GM23338 (cell line): ENCODE results near the gene CACNA1D. TPM values are rescaled to one million over a fixed set of nuclear protein-coding genes. Genes with fewer than 3 reads are reported as not detected.

ENCODE experiments used
- JUNB ChIP-seq: IDR thresholded peaks from one replicate; pipeline ENCODE4 v1.6.1; 2016; ENCODE audit warnings: antibody characterized with exemption; ENCODE audit not compliant: unreplicated experiment
- ZNF462 ChIP-seq: fragments of 250-450 bp; sonication (Bioruptor Pico); IDR thresholded peaks from 2 replicates; pipeline ENCODE4 v1.5.0; 2020; ENCODE audit warnings: mild to moderate bottlenecking, moderate library complexity
- polyA plus RNA-seq: library from polyadenylated mRNA; unstranded; fragments of >200 nt; fragmentation: Nextera tagmentation; extraction: Ambion mirVana; gene quantifications from 2 replicates; pipeline ENCODE4 v1.2.1, GENCODE V29; 2016
- small RNA-seq: library from RNA; depleted of rRNA; stranded (forward); fragments of <200 nt; gene quantifications from one replicate; pipeline ENCODE3, GENCODE V24; 2014; ENCODE audit warnings: low replicate concordance
- total RNA-seq: library from RNA; depleted of rRNA; stranded (reverse); fragments of >200 nt; shearing (Covaris generic); gene quantifications from 2 replicates; pipeline ENCODE4 v1.2.3, GENCODE V29; 2014; rRNA removed

CACNA1D gene
- total and polyA plus RNA-seq, 2 experiments from 2014 or later: 1.7 to 1.8 TPM

GRCh38 chr3:53863145-53863544 lies 368.7 kb downstream of the CACNA1D start (continued):
- TF ChIP-seq ZNF462 (CRISPR knock-in tag) (no peak), JUNB (no peak)

Small RNA genes within 50 kb of the gene (small RNA-seq; reads per million reads assigned to genes)
- not detected for gene AC012467.1
- 201 reads per million, percentile 99 among the genes with 10 or more reads in this experiment for gene RF00154

Other genes starting within 250 kb of the CACNA1D start
- 1,229 and 1,411 TPM in 2 replicates for gene TKT, start 238.6 kb upstream of the CACNA1D start, total RNA-seq
- gene TKT, start 238.6 kb upstream of the CACNA1D start, polyA plus RNA-seq: 584 and 604 TPM in 2 replicates
- gene DCP1A, start 147.1 kb upstream of the CACNA1D start, total RNA-seq: 14.8 and 19.3 TPM in 2 replicates
- gene DCP1A, start 147.1 kb upstream of the CACNA1D start, polyA plus RNA-seq: 29.4 and 32.0 TPM in 2 replicates